Liver (tissue), 3 donors: Measurements from ENCODE around the gene TMPRSS12.
"Not testable (repeated sequence)": the region's sequence is repeated elsewhere in the genome, so short reads cannot be mapped to it uniquely, and the experiment has no call there.

Experiments used
- GABPA ChIP-seq, 2 donors: IDR thresholded peaks in 1 of 2; conservative IDR thresholded peaks in 1 of 2; 2 replicates each; pipeline ENCODE4 v1.6.1; 2016; ENCODE audit warnings: antibody characterized with exemption in 2 of 2, mild to moderate bottlenecking in 1 of 2, moderate library complexity in 1 of 2
- JUND ChIP-seq, 2 donors: IDR thresholded peaks; 2 replicates each; pipeline ENCODE4 v1.6.1; 2016; ENCODE audit warnings: antibody characterized with exemption in 2 of 2
- NR2F2 ChIP-seq: IDR thresholded peaks from 2 replicates; pipeline ENCODE4 v1.6.1; 2016; ENCODE audit warnings: antibody characterized with exemption
- REST ChIP-seq: IDR thresholded peaks from 2 replicates; pipeline ENCODE4 v1.6.1; 2016; ENCODE audit warnings: antibody characterized with exemption, mild to moderate bottlenecking
- YY1 ChIP-seq: IDR thresholded peaks from 2 replicates; pipeline ENCODE4 v1.6.1; 2016; ENCODE audit warnings: antibody characterized with exemption, mild to moderate bottlenecking
- TF ChIP-seq, protein P1 (sequence below): fragments of 150-350 bp; IDR thresholded peaks from 2 replicates; pipeline ENCODE4 v1.5.1; 2017; ENCODE audit warnings: improper control_type of control experiment, low read depth, low read length; ENCODE audit not compliant: missing input control
- TF ChIP-seq, protein P2 (sequence below): IDR thresholded peaks from 2 replicates; pipeline ENCODE4 v1.6.1; 2016; ENCODE audit warnings: antibody characterized with exemption
- TF ChIP-seq, protein P3 (sequence below): IDR thresholded peaks from 2 replicates; pipeline ENCODE4 v1.6.1; 2016; ENCODE audit warnings: antibody characterized with exemption
- donor health status: healthy.
- donor health status: healthy.

GRCh38 chr12:50930477-50930876 is 87.8 kb downstream of the TMPRSS12 start:
- TF ChIP-seq, protein P1, sequence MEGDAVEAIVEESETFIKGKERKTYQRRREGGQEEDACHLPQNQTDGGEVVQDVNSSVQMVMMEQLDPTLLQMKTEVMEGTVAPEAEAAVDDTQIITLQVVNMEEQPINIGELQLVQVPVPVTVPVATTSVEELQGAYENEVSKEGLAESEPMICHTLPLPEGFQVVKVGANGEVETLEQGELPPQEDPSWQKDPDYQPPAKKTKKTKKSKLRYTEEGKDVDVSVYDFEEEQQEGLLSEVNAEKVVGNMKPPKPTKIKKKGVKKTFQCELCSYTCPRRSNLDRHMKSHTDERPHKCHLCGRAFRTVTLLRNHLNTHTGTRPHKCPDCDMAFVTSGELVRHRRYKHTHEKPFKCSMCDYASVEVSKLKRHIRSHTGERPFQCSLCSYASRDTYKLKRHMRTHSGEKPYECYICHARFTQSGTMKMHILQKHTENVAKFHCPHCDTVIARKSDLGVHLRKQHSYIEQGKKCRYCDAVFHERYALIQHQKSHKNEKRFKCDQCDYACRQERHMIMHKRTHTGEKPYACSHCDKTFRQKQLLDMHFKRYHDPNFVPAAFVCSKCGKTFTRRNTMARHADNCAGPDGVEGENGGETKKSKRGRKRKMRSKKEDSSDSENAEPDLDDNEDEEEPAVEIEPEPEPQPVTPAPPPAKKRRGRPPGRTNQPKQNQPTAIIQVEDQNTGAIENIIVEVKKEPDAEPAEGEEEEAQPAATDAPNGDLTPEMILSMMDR, result not testable (repeated sequence)
- TF ChIP-seq, protein P2, sequence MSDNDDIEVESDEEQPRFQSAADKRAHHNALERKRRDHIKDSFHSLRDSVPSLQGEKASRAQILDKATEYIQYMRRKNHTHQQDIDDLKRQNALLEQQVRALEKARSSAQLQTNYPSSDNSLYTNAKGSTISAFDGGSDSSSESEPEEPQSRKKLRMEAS, result not testable (repeated sequence)
- TF ChIP-seq GABPA (IDR thresholded peaks at IDR 0.05 in 1 of 2, conservative IDR thresholded peaks at IDR 0.05 in 1 of 2); JUND (IDR thresholded peaks at IDR 0.05); REST; YY1; NR2F2: not testable (repeated sequence)
- TF ChIP-seq, protein P3, sequence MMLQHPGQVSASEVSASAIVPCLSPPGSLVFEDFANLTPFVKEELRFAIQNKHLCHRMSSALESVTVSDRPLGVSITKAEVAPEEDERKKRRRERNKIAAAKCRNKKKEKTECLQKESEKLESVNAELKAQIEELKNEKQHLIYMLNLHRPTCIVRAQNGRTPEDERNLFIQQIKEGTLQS, result not testable (repeated sequence)
